Endometrial microvascular endothelial cells (primary cell): ENCODE data around the gene R3HDM4. TPM values are rescaled to one million over a fixed set of nuclear protein-coding genes. Genes with fewer than 3 reads are reported as not detected.
"Not testable (repeated sequence)": the region's sequence is repeated elsewhere in the genome, so short reads cannot be mapped to it uniquely, and the experiment has no call there.

Experiments used
- in situ Hi-C: cut with HindIII; loops from 2 replicates; pipeline ENCODE4 v1.10.0; 2017; ENCODE audit warnings: low sequenced_read_pairs, low pct_unique_long_range_greater_than_20kb; ENCODE audit errors: inconsistent ontology term
- total RNA-seq: library from RNA; depleted of rRNA; stranded (reverse); fragments of >200 nt; gene quantifications from one replicate; pipeline ENCODE4 v1.2.3, GENCODE V29; 2015; ENCODE audit errors: inconsistent ontology term

Gene R3HDM4
- total RNA-seq, 1 donor from 2014 or later, result 52.3 TPM

GRCh38 chr19:853014-853585 is 59.9 kb downstream of the R3HDM4 start:
- in situ Hi-C loops, result no loop called here

- in situ Hi-C loops, result no loop called here
Observed at GRCh38 chr19:852136-853013, 60.6 kb downstream of the R3HDM4 start, which contains the start of gene ELANE. Gene ELANE (plus strand): TSS chr19:852303. CDS start chr19:852329, 26 bp downstream.

- in situ Hi-C loops, result no loop called here
Observed at GRCh38 chr19:850979-851335, 62.1 kb downstream of the R3HDM4 start.

GRCh38 chr19:850221-850978 is 62.6 kb downstream of the R3HDM4 start:
- in situ Hi-C loops, result no loop called here

- in situ Hi-C loops, result not testable (repeated sequence)
Observed at GRCh38 chr19:849195-849594, 63.8 kb downstream of the R3HDM4 start.

- in situ Hi-C loops, result no loop called here
Observed at GRCh38 chr19:848386-848921, 64.6 kb downstream of the R3HDM4 start.

Other genes starting within 250 kb of the R3HDM4 start
- 55.0 TPM for gene FSTL3, start 236.8 kb downstream of the R3HDM4 start, total RNA-seq
- not detected for gene PRSS57, start 217.8 kb downstream of the R3HDM4 start, total RNA-seq
- gene PALM, start 204.3 kb downstream of the R3HDM4 start, total RNA-seq, result not detected
- not detected for gene MISP, start 162.1 kb downstream of the R3HDM4 start, total RNA-seq
- 307 TPM for gene PTBP1, start 115.8 kb downstream of the R3HDM4 start, total RNA-seq
- gene PLPPR3, start 91.3 kb downstream of the R3HDM4 start, total RNA-seq, result 1.5 TPM
- gene AZU1, start 85.4 kb downstream of the R3HDM4 start, total RNA-seq, result not detected
- gene PRTN3, start 72.2 kb downstream of the R3HDM4 start, total RNA-seq, result not detected
- not detected for gene ELANE, start 60.9 kb downstream of the R3HDM4 start, total RNA-seq
- gene CFD, start 53.6 kb downstream of the R3HDM4 start, total RNA-seq, result 5.4 TPM
- gene MED16, start 20.0 kb downstream of the R3HDM4 start, total RNA-seq, result 48.9 TPM
- gene RNU6-9, start 19.7 kb downstream of the R3HDM4 start, total RNA-seq, result not detected
- gene KISS1R, start 4.1 kb upstream of the R3HDM4 start, total RNA-seq, result not detected
- 9.1 TPM for gene ARID3A, start 12.8 kb upstream of the R3HDM4 start, total RNA-seq
- gene WDR18, start 71.1 kb upstream of the R3HDM4 start, total RNA-seq, result 49.7 TPM
- gene GRIN3B, start 87.2 kb upstream of the R3HDM4 start, total RNA-seq, result not detected
- gene TMEM259, start 107.9 kb upstream of the R3HDM4 start, total RNA-seq, result 124 TPM
- gene RNU6-2, start 108.3 kb upstream of the R3HDM4 start, total RNA-seq, result not detected
- gene CNN2, start 113.4 kb upstream of the R3HDM4 start, total RNA-seq, result 237 TPM
- gene ABCA7, start 126.9 kb upstream of the R3HDM4 start, total RNA-seq, result 1.8 TPM
- 14.0 TPM for gene ARHGAP45, start 153.9 kb upstream of the R3HDM4 start, total RNA-seq
- 304 TPM for gene POLR2E, start 182.2 kb upstream of the R3HDM4 start, total RNA-seq
- 459 TPM for gene GPX4, start 190.8 kb upstream of the R3HDM4 start, total RNA-seq